Calu3 (cell line): ENCODE data around the gene VWCE. TPM values are rescaled to one million over a fixed set of nuclear protein-coding genes. Genes with fewer than 3 reads are reported as not detected.

Experiments
- BruUV-seq: library from RNA; stranded (reverse); fragments of 400-500 nt; replicated peaks from 2 replicates; lab custom pipeline; 2021; lab: Mats Ljungman, UMichigan
- CTCF ChIA-PET: fragments of 300-600 bp; sonication (Branson Sonifier 250); formaldehyde crosslinking; loops from one replicate; lab custom pipeline; 2022; ENCODE audit warnings: antibody characterized with exemption; lab: Charles Lee
- DNase-seq: peaks from one replicate; pipeline ENCODE4 v3.0.0; 2022
- H3K27ac Mint-ChIP-seq: one replicate; pipeline ENCODE4 v1.8.0; 2022; ENCODE audit warnings: mixed read lengths; ENCODE audit not compliant: unreplicated experiment
- H3K27me3 Mint-ChIP-seq: one replicate; pipeline ENCODE4 v1.8.0; 2022; ENCODE audit warnings: mixed read lengths; ENCODE audit not compliant: unreplicated experiment
- H3K36me3 Mint-ChIP-seq: one replicate; pipeline ENCODE4 v1.8.0; 2022; ENCODE audit warnings: mild to moderate bottlenecking, moderate library complexity, mixed read lengths; ENCODE audit not compliant: insufficient read depth, unreplicated experiment
- H3K4me1 Mint-ChIP-seq: one replicate; pipeline ENCODE4 v1.8.0; 2022; ENCODE audit warnings: mild to moderate bottlenecking, low read depth, mixed read lengths; ENCODE audit not compliant: unreplicated experiment
- H3K4me3 Mint-ChIP-seq: one replicate; pipeline ENCODE4 v1.8.0; 2022; ENCODE audit warnings: mild to moderate bottlenecking, low read depth, moderate library complexity, mixed read lengths; ENCODE audit not compliant: unreplicated experiment
- H3K9me3 Mint-ChIP-seq: one replicate; pipeline ENCODE4 v1.8.0; 2022; ENCODE audit warnings: low read depth, mixed read lengths; ENCODE audit not compliant: unreplicated experiment
- intact Hi-C: fragments of 100-400 bp; cut with micrococcal nuclease; formaldehyde crosslinking; loops from one replicate; pipeline ENCODE4 v1.10.0; 2022; ENCODE audit not compliant: unreplicated experiment
- total RNA-seq: library from RNA; stranded (reverse); gene quantifications from 2 replicates; pipeline ENCODE4 v1.2.3, GENCODE V29; 2022
- TF ChIP-seq, protein P1 (sequence below): fragments of 200-600 bp; IDR thresholded peaks from one replicate; pipeline ENCODE4 v1.8.0; 2022; ENCODE audit warnings: antibody characterized with exemption; ENCODE audit not compliant: unreplicated experiment

Gene VWCE
- total RNA-seq, 1 experiment from 2014 or later = 0.66 TPM

- no TSS peak for BruUV-seq
- Mint-ChIP-seq H3K4me1 (no peaks in the 10 kb centered on the region), H3K27ac (no peak overlapping the region), H3K4me3 (no peak overlapping the region), H3K27me3 (no peaks in the 10 kb centered on the region), H3K9me3 (no peaks in the 10 kb centered on the region), H3K36me3 (peaks cover 24% of the 10 kb centered on the region)
- CTCF ChIA-PET = interaction anchor here (1.3 kb wide), 1 partner anchor 19 kb away, joined by 3 read pairs; no protein-coding TSS in a partner anchor
- intact Hi-C loops = no loop called here
- DNase-seq = no peak
- TF ChIP-seq, protein P1, sequence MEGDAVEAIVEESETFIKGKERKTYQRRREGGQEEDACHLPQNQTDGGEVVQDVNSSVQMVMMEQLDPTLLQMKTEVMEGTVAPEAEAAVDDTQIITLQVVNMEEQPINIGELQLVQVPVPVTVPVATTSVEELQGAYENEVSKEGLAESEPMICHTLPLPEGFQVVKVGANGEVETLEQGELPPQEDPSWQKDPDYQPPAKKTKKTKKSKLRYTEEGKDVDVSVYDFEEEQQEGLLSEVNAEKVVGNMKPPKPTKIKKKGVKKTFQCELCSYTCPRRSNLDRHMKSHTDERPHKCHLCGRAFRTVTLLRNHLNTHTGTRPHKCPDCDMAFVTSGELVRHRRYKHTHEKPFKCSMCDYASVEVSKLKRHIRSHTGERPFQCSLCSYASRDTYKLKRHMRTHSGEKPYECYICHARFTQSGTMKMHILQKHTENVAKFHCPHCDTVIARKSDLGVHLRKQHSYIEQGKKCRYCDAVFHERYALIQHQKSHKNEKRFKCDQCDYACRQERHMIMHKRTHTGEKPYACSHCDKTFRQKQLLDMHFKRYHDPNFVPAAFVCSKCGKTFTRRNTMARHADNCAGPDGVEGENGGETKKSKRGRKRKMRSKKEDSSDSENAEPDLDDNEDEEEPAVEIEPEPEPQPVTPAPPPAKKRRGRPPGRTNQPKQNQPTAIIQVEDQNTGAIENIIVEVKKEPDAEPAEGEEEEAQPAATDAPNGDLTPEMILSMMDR = no peak
Observed at GRCh38 chr11:61309739-61310138, 14.6 kb upstream of the VWCE start.

DNA sequence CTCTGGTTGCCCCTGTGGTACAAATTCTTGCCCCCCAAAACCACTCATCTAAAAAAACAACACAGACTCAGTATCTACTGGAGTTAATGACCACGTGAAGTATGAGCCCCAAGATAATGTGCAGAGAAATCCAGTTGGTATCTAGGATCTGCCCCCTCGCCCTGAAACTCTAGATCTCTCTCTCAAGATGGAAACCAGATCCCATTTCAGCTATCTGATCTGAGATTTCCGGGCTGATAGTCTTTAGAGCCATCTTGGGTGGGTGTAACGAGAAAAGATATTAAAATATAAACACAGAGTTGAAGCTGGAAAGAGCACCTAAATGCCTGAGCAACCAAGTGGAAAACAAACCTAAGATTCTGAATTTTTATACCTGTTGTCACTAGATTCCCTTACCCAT is 14.0 kb upstream of the VWCE start:
- H3K27me3 Mint-ChIP-seq = no peaks in the 10 kb centered on the region
- BruUV-seq = no TSS peak
- CTCF ChIA-PET = no interaction called here

GRCh38 chr11:61307354-61307753 is 12.2 kb upstream of the VWCE start:
- no peak overlapping the region for H3K27ac Mint-ChIP-seq
- H3K4me3 Mint-ChIP-seq = no peak overlapping the region
- TF ChIP-seq, protein P1 = no peak
- no peaks in the 10 kb centered on the region for H3K4me1 Mint-ChIP-seq
- BruUV-seq = no TSS peak
- CTCF ChIA-PET = no interaction called here
- DNase-seq = no peak
- H3K36me3 Mint-ChIP-seq = peaks cover 26% of the 10 kb centered on the region
- intact Hi-C loops = no loop called here
- H3K9me3 Mint-ChIP-seq = no peaks in the 10 kb centered on the region
- H3K27me3 Mint-ChIP-seq = no peaks in the 10 kb centered on the region

More for the DNA sequence above, 14.0 kb upstream of the VWCE start:
- Mint-ChIP-seq H3K27ac (no peak overlapping the region), H3K4me1 (no peaks in the 10 kb centered on the region), H3K4me3 (no peak overlapping the region), H3K36me3 (peaks cover 29% of the 10 kb centered on the region), H3K9me3 (no peaks in the 10 kb centered on the region)
- no peak for DNase-seq
- TF ChIP-seq, protein P1 = no peak
- intact Hi-C loops = no loop called here

DNA sequence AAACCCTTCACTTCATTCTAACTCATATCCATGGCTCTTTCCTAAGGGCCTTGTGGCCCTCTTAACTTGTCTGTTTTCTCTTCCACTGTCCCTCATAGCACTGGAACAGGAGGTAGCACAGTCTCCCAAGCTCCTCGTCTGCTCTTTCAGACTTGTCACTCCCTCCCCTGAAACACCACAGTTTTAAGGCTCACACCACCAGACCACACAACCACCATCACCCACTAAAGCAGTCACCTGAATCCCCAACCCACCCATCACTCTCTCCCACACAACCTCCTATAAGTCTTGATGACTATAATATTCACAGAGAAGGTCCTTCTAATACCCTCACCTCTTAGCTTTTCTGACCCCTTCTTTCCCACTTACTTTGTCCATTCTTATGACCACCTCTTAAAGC is 11.1 kb upstream of the VWCE start:
- no peak for DNase-seq
- H3K4me3 Mint-ChIP-seq = no peak overlapping the region
- TF ChIP-seq, protein P1 = no peak
- H3K27me3 Mint-ChIP-seq = no peaks in the 10 kb centered on the region
- CTCF ChIA-PET = no interaction called here
- no peaks in the 10 kb centered on the region for H3K9me3 Mint-ChIP-seq
- H3K36me3 Mint-ChIP-seq = peaks cover 29% of the 10 kb centered on the region
- H3K4me1 Mint-ChIP-seq = no peaks in the 10 kb centered on the region
- BruUV-seq = no TSS peak
- no peak overlapping the region for H3K27ac Mint-ChIP-seq
- intact Hi-C loops = no loop called here
